ENCODE measurements around the gene HDAC4.

- TF ChIP-seq, protein P1, sequence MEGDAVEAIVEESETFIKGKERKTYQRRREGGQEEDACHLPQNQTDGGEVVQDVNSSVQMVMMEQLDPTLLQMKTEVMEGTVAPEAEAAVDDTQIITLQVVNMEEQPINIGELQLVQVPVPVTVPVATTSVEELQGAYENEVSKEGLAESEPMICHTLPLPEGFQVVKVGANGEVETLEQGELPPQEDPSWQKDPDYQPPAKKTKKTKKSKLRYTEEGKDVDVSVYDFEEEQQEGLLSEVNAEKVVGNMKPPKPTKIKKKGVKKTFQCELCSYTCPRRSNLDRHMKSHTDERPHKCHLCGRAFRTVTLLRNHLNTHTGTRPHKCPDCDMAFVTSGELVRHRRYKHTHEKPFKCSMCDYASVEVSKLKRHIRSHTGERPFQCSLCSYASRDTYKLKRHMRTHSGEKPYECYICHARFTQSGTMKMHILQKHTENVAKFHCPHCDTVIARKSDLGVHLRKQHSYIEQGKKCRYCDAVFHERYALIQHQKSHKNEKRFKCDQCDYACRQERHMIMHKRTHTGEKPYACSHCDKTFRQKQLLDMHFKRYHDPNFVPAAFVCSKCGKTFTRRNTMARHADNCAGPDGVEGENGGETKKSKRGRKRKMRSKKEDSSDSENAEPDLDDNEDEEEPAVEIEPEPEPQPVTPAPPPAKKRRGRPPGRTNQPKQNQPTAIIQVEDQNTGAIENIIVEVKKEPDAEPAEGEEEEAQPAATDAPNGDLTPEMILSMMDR (IDR thresholded peaks at IDR 0.05): no peak
- no peak for TF ChIP-seq POLR2A (IDR thresholded peaks at IDR 0.05)
- peak in 1 of 2 donors; percentile 26 for TF ChIP-seq POLR2AphosphoS5 (IDR thresholded peaks at IDR 0.05; ENCODE audit: insufficient read depth in 1 of 2, low read depth in 1 of 2)
Observed at GRCh38 chr2:239290618-239291474, 110.0 kb downstream of the HDAC4 start.
